GM18499 (cell line): ENCODE results near the gene PEAR1.

ENCODE experiments used
- ATAC-seq: cut with Tn5 transposase; IDR thresholded peaks from one replicate; pipeline ENCODE4 v1.9.1; 2021; ENCODE audit warnings: moderate number of reproducible peaks; ENCODE audit not compliant: insufficient read depth, unreplicated experiment

PEAR1 gene

GRCh38 chr1:156931211-156931952 is 37.9 kb downstream of the PEAR1 start:
- ATAC-seq = no peak

GRCh38 chr1:156931974-156932710 is 38.6 kb downstream of the PEAR1 start:
- ATAC-seq = no peak

- no peak for ATAC-seq
Measured at GRCh38 chr1:156933136-156933535, 39.6 kb downstream of the PEAR1 start.

GRCh38 chr1:156935505-156936128 is 42.1 kb downstream of the PEAR1 start:
- no peak for ATAC-seq

GRCh38 chr1:156936191-156936590 is 42.7 kb downstream of the PEAR1 start:
- ATAC-seq = no peak

GRCh38 chr1:156936721-156937220 is 43.3 kb downstream of the PEAR1 start:
- no peak for ATAC-seq

GRCh38 chr1:156937883-156938282 is 44.4 kb downstream of the PEAR1 start:
- ATAC-seq = no peak

GRCh38 chr1:156938813-156939212 is 45.3 kb downstream of the PEAR1 start:
- ATAC-seq = no peak

GRCh38 chr1:156939786-156940334 is 46.3 kb downstream of the PEAR1 start:
- ATAC-seq = no peak

- ATAC-seq = no peak
Measured at GRCh38 chr1:156941675-156942074, 48.2 kb downstream of the PEAR1 start.

GRCh38 chr1:156942176-156942575 is 48.7 kb downstream of the PEAR1 start:
- ATAC-seq = no peak

GRCh38 chr1:156942576-156942975 is 49.1 kb downstream of the PEAR1 start:
- no peak for ATAC-seq

- ATAC-seq = no peak
Measured at GRCh38 chr1:156943756-156944155, 50.2 kb downstream of the PEAR1 start.

GRCh38 chr1:156944268-156944667 is 50.8 kb downstream of the PEAR1 start:
- ATAC-seq = no peak

- no peak for ATAC-seq
Measured at GRCh38 chr1:156944848-156945247, 51.3 kb downstream of the PEAR1 start.

- no peak for ATAC-seq
Measured at GRCh38 chr1:156945881-156946661, 52.6 kb downstream of the PEAR1 start.

- ATAC-seq = no peak
Measured at GRCh38 chr1:156947127-156947526, 53.6 kb downstream of the PEAR1 start.

- ATAC-seq = no peak
Measured at GRCh38 chr1:156947818-156948525, 54.5 kb downstream of the PEAR1 start.

- ATAC-seq = no peak
Measured at GRCh38 chr1:156948708-156949107, 55.2 kb downstream of the PEAR1 start.
